Measurements from ENCODE around the gene POR. TPM values are rescaled to one million over a fixed set of nuclear protein-coding genes. Genes with fewer than 3 reads are reported as not detected.
A peak's percentile ranks its signal among the peaks of the same experiment; 100 is the strongest.
"Not testable (repeated sequence)": the region's sequence is repeated elsewhere in the genome, so short reads cannot be mapped to it uniquely, and the experiment has no call there.

The POR gene
- total RNA-seq, 1 experiment from 2014 or later = 168 TPM

DNA sequence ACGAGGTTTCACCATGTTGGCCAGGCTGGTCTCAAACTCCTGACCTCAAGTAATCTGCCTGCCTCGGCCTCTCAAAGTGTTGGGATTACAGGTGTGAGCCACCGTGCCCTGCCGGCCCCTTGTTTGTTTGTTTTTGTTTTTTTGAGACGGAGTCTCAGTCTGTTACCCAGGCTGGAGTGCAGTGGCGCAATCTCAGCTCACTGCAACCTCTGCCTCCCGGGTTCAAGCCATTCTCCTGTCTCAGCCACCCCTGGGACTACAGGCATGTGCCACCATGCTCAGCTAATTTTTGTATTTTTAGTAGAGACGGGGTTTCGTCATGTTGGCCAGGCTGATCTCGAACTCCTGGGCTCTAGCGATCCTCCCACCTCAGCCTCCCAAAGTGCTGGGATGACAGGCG lies 3.8 kb upstream of the POR start:
- H3K9me3 ChIP-seq (ENCODE audit: control insufficient read depth, insufficient read depth, low read depth, low read length); H3K4me3 ChIP-seq (ENCODE audit: low read depth in 2 of 2, low read length in 2 of 2); H3K36me3 ChIP-seq (ENCODE audit: control insufficient read depth, insufficient read depth, low read length); POLR2A ChIA-PET; DNase-seq (ENCODE audit: low read depth, low spot score); intact Hi-C loops (cut with micrococcal nuclease; ENCODE audit: unreplicated experiment); ATAC-seq; in situ Hi-C loops (cut with HindIII; ENCODE audit: low pct_unique_long_range_greater_than_20kb, low sequenced_read_pairs); H3K27ac ChIP-seq (ENCODE audit: low read length); H3K4me1 ChIP-seq (ENCODE audit: control insufficient read depth, insufficient read depth, low read length); BruUV-seq (replicated peaks); H3K27me3 ChIP-seq (ENCODE audit: control insufficient read depth, insufficient read depth, low read length): not testable (repeated sequence)
- CTCF ChIA-PET = interaction anchor here (0.7 kb wide), 1 partner anchor 37 kb away, joined by 3 read pairs; no protein-coding TSS in a partner anchor

DNA sequence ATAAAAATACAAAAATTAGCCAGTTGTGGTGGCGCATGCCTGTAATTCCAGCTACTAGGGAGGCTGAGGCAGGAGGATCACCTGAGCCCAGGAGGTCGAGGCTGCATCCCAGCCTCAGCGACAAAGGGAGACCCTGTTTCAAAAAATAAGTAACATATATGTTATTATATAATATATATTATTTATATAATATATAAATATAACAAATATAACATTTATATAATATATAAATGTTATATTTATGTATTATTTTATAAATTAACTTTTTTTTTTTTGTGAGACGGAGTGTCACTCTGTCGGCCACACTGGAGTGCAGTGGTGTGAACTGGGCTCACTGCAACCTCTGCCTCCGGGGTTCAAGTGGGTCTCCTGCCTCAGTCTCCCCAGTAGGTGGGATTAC lies 1.5 kb upstream of the POR start:
- no TSS peak for BruUV-seq (replicated peaks)
- TF ChIP-seq, protein P1, sequence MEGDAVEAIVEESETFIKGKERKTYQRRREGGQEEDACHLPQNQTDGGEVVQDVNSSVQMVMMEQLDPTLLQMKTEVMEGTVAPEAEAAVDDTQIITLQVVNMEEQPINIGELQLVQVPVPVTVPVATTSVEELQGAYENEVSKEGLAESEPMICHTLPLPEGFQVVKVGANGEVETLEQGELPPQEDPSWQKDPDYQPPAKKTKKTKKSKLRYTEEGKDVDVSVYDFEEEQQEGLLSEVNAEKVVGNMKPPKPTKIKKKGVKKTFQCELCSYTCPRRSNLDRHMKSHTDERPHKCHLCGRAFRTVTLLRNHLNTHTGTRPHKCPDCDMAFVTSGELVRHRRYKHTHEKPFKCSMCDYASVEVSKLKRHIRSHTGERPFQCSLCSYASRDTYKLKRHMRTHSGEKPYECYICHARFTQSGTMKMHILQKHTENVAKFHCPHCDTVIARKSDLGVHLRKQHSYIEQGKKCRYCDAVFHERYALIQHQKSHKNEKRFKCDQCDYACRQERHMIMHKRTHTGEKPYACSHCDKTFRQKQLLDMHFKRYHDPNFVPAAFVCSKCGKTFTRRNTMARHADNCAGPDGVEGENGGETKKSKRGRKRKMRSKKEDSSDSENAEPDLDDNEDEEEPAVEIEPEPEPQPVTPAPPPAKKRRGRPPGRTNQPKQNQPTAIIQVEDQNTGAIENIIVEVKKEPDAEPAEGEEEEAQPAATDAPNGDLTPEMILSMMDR (IDR thresholded peaks at IDR 0.05) = no peak
- TF ChIP-seq TCF7L2 (IDR thresholded peaks at IDR 0.05; ENCODE audit: low read depth, low read length) (no peak), POLR2AphosphoS5 (IDR thresholded peaks at IDR 0.05; ENCODE audit: low read depth, low read length) (no peak), SIN3A (IDR thresholded peaks at IDR 0.05; ENCODE audit: borderline replicate concordance, insufficient read depth, low read depth, low read length) (no peak)
- TF ChIP-seq, protein P2, sequence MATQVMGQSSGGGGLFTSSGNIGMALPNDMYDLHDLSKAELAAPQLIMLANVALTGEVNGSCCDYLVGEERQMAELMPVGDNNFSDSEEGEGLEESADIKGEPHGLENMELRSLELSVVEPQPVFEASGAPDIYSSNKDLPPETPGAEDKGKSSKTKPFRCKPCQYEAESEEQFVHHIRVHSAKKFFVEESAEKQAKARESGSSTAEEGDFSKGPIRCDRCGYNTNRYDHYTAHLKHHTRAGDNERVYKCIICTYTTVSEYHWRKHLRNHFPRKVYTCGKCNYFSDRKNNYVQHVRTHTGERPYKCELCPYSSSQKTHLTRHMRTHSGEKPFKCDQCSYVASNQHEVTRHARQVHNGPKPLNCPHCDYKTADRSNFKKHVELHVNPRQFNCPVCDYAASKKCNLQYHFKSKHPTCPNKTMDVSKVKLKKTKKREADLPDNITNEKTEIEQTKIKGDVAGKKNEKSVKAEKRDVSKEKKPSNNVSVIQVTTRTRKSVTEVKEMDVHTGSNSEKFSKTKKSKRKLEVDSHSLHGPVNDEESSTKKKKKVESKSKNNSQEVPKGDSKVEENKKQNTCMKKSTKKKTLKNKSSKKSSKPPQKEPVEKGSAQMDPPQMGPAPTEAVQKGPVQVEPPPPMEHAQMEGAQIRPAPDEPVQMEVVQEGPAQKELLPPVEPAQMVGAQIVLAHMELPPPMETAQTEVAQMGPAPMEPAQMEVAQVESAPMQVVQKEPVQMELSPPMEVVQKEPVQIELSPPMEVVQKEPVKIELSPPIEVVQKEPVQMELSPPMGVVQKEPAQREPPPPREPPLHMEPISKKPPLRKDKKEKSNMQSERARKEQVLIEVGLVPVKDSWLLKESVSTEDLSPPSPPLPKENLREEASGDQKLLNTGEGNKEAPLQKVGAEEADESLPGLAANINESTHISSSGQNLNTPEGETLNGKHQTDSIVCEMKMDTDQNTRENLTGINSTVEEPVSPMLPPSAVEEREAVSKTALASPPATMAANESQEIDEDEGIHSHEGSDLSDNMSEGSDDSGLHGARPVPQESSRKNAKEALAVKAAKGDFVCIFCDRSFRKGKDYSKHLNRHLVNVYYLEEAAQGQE (IDR thresholded peaks at IDR 0.05; ENCODE audit: insufficient read depth in 1 of 2, low read depth in 2 of 2, low read length in 1 of 2) = no peak

DNA sequence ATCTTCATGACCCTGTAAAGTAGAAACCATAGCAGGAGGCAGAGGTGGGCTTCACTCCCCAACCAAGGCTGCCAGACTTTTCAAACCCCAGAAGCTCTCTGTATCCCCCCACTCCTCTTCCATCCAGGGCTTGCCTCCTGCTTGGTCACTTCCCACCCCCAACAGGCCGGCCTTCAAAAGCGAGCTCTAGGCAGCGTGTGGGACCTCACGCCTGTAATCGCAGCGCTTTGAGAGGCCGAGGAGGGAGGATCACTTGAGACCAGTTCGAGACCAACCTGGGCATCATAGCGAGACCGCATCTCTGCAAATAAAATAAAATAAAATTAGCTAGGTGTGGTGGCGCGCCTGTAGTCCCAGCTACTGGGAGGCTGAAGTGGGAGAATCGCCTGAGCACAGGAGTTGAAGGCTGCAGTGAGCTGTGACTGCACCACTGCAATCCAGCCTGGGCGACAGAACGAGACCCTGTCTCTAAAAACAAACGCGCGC lies 743 bp upstream of the POR start:
- ChIA-PET CTCF (interaction anchor here (0.6 kb wide), 2 partner anchors 10 to 283 kb away, joined by 6 to 9 read pairs; no protein-coding TSS in a partner anchor), POLR2A (interaction anchor here (0.7 kb wide), 1 partner anchor 28 kb away, joined by 3 read pairs; no protein-coding TSS in a partner anchor)
- peaks cover 15% of the 10 kb centered on the region for H3K4me1 ChIP-seq (ENCODE audit: control insufficient read depth, insufficient read depth, low read length)
- TF ChIP-seq, protein P1 (IDR thresholded peaks at IDR 0.05) = no peak
- no peak for TF ChIP-seq TCF7L2 (IDR thresholded peaks at IDR 0.05; ENCODE audit: low read depth, low read length)
- TF ChIP-seq POLR2AphosphoS5 (IDR thresholded peaks at IDR 0.05; ENCODE audit: low read depth, low read length) = no peak
- TF ChIP-seq SIN3A (IDR thresholded peaks at IDR 0.05; ENCODE audit: borderline replicate concordance, insufficient read depth, low read depth, low read length) = no peak
- TF ChIP-seq, protein P2 (IDR thresholded peaks at IDR 0.05; ENCODE audit: insufficient read depth in 1 of 2, low read depth in 2 of 2, low read length in 1 of 2) = no peak
- no TSS peak for BruUV-seq (replicated peaks)
- H3K9me3 ChIP-seq (ENCODE audit: control insufficient read depth, insufficient read depth, low read depth, low read length) = no peaks in the 10 kb centered on the region
- H3K27me3 ChIP-seq (ENCODE audit: control insufficient read depth, insufficient read depth, low read length) = no peaks in the 10 kb centered on the region
- H3K27ac ChIP-seq (ENCODE audit: low read length) = peak overlapping the region; percentile 93
- intact Hi-C loops (cut with micrococcal nuclease; ENCODE audit: unreplicated experiment) (no loop called here), in situ Hi-C loops (cut with HindIII; ENCODE audit: low pct_unique_long_range_greater_than_20kb, low sequenced_read_pairs) (no loop called here)
- DNase-seq (ENCODE audit: low read depth, low spot score) = no peak
- peak; percentile 46 for ATAC-seq
- peak overlapping the region; percentile 93 to 98 for H3K4me3 ChIP-seq (ENCODE audit: low read depth in 2 of 2, low read length in 2 of 2)
- H3K36me3 ChIP-seq (ENCODE audit: control insufficient read depth, insufficient read depth, low read length) = no peaks in the 10 kb centered on the region; the same call in 1 of the 2 replicates

More for the DNA sequence above, 1.5 kb upstream of the POR start:
- Histone ChIP-seq H3K4me3 (ENCODE audit: low read depth in 2 of 2, low read length in 2 of 2) (no peak overlapping the region), H3K36me3 (ENCODE audit: control insufficient read depth, insufficient read depth, low read length) (no peaks in the 10 kb centered on the region; the same call in 1 of the 2 replicates), H3K27ac (ENCODE audit: low read length) (no peak overlapping the region), H3K4me1 (ENCODE audit: control insufficient read depth, insufficient read depth, low read length) (peaks cover 13% of the 10 kb centered on the region), H3K27me3 (ENCODE audit: control insufficient read depth, insufficient read depth, low read length) (no peaks in the 10 kb centered on the region), H3K9me3 (ENCODE audit: control insufficient read depth, insufficient read depth, low read depth, low read length) (no peaks in the 10 kb centered on the region)
- in situ Hi-C loops (cut with HindIII; ENCODE audit: low pct_unique_long_range_greater_than_20kb, low sequenced_read_pairs) = no loop called here
- ChIA-PET CTCF (no interaction called here), POLR2A (no interaction called here)
- ATAC-seq (no peak), DNase-seq (ENCODE audit: low read depth, low spot score) (no peak)
- intact Hi-C loops (cut with micrococcal nuclease; ENCODE audit: unreplicated experiment) = no loop called here

All from Panc1 (cell line).